Pancreas (tissue), 10 donors: ENCODE data around the gene BNIP5. TPM values are rescaled to one million over a fixed set of nuclear protein-coding genes. Genes with fewer than 3 reads are reported as not detected.

ENCODE experiments used
- ATAC-seq, 4 donors: fragments of 200-7000 bp; cut with Tn5 transposase; one replicate each; pipeline versions ENCODE4 v1.8.0 to v1.9.1; 2020; ENCODE audit warnings: mild to moderate bottlenecking in 4 of 4, moderate library complexity in 4 of 4
- DNase-seq, 6 donors: peaks; one replicate each; pipeline ENCODE4 v3.0.0-alpha.2; 2020
- FAIRE-seq: peaks from 2 replicates; lab custom pipeline; 2012; peaks lifted over from hg19 to GRCh38; lab: Jason Lieb, UNC
- H3K27ac ChIP-seq, 4 donors: fragments of 200-600 bp; sonication (generic); 1 replicate in 3 of 4; 2 replicates in 1 of 4; pipeline versions ENCODE4 v1.5.0 to v1.8.0; 2020
- H3K27me3 ChIP-seq, 4 donors: fragments of 200-600 bp; one replicate each; pipeline ENCODE4 v1.8.0; 2021
- H3K36me3 ChIP-seq, 3 donors: fragments of 200-600 bp; sonication (generic) in 1 of 3; one replicate each; pipeline versions ENCODE4 v1.5.0 to v1.8.0; 2020 to 2021
- H3K4me1 ChIP-seq, 3 donors: fragments of 200-600 bp; one replicate each; pipeline ENCODE4 v1.8.0; 2021
- H3K4me3 ChIP-seq, 4 donors: fragments of 200-600 bp; sonication (generic) in 2 of 4; one replicate each; pipeline versions ENCODE4 v1.5.0 to v1.8.0; 2020 to 2021
- H3K9me3 ChIP-seq, 4 donors: fragments of 200-600 bp; one replicate each; pipeline ENCODE4 v1.8.0; 2021
- WGBS, 2 donors: extraction: QIAGEN DNeasy Blood & Tissue Kit; methylation state at CpG; one replicate each; pipeline ENCODE4 v1.1.7; 2013; 5-methylcytosine and 5-hydroxymethylcytosine counted together
- intact Hi-C, 3 donors: fragments of 100-400 bp; cut with DNase I; formaldehyde crosslinking; loops; one replicate each; pipeline versions ENCODE4 v1.11.1 to v1.14.2; 2022
- polyA plus RNA-seq, 2 donors: library from polyadenylated mRNA; stranded (reverse); fragments of 200-250 nt; gene quantifications; one replicate each; pipeline ENCODE4 v1.2.3, GENCODE V29; 2013
- total RNA-seq, 6 donors: library from RNA; stranded (reverse); fragmentation: NEBNext Ultra II Directional in 4 of 6; extraction: Animal tissue kit (Norgen Biotek cat#: 25700) in 4 of 6; gene quantifications; one replicate each; pipeline versions ENCODE4 v1.2.1 to v1.2.4, GENCODE V29; 2021 to 2023
- TF ChIP-seq, protein P1 (sequence below), 4 donors: fragments of 200-600 bp; sonication (generic) in 3 of 4; IDR thresholded peaks; one replicate each; pipeline versions ENCODE4 v1.5.0 to v1.8.0; 2021; ENCODE audit warnings: antibody characterized with exemption in 4 of 4
- donor health status: healthy with polysubstance abuse.
- donor health status: DM: no; HTN: no; CAD: no; lungs with moderate emphysema.
- donor health status: DM: no; HTN: no; CAD: no.
- donor health status: control.
- donor health status: control.
- donor health status: Bipolar disorder and iron deficiency.
- donor health status: DM: yes; HTN: yes; CAD: no.
- donor health status: DM: no; HTN: no; CAD: no.
- donor health status: DM: no; HTN: no; CAD: no.
- donor health status: DM: yes; HTN: yes; CAD: no.

The BNIP5 gene, protein sequence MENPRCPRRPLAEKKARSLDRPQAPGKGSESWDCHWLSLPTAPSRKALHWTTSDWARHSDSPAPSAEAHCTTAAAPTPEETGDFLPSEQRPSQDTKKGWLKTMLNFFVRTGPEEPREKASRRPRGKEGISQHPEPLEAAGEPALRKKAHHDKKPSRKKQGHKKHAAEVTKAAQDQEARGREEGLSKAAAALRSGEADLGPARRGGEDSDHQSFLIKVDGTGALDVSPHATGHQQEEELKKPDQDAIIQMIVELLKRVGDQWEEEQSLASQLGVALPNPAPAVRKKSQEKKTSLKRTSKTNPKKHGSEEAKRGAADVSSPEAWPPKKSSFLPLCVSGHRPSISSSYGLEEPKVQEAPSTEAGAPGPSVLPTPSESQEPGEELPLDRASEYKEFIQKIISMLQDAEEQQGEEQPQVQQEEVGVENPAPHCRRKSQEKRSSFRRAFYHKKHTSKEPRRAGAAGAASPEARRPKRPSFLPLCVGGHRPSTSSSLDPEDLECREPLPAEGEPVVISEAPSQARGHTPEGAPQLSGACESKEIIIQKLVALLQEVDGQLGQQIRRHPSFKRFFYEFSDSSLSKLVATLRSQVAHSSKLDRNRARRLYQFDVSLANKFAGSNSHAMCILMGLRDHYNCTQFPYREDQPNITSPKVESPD
- total RNA-seq = 10 to 100 TPM in 2 of 6 donors, under 1 TPM in 4; 0.13 to 37.5 (median 0.38) TPM
- 1 to 10 TPM in 1 of 2 donors, under 1 TPM in 1; 0.12 to 1.1 TPM for polyA plus RNA-seq

GRCh38 chr6:36336779-36337241 is at the start of gene BNIP5:
Gene BNIP5, minus strand, starts transcription at chr6:36336888. Its CDS starts 6,198 bp downstream, at chr6:36330690.
- no peaks in the 10 kb centered on the region for H3K27me3 ChIP-seq
- H3K4me3 ChIP-seq = peak within 1 kb of the TSS in 2 of 4 donors; percentile 6 to 33
- no peak for FAIRE-seq
- no peaks in the 10 kb centered on the region for H3K9me3 ChIP-seq
- peak in 1 of 6 donors; percentile 68 for DNase-seq
- peak within 1 kb of the TSS in 2 of 4 donors; percentile 50 to 86 for H3K27ac ChIP-seq
- no peaks in the 10 kb centered on the region for H3K36me3 ChIP-seq
- 72% methylated on average over 3 of the region's 3 CpGs for WGBS, 2 donors
- peaks cover 0 to 17% (median 16%) of the 10 kb centered on the region in 3 donors for H3K4me1 ChIP-seq
- intact Hi-C loops = no loop called here
- TF ChIP-seq, protein P1, sequence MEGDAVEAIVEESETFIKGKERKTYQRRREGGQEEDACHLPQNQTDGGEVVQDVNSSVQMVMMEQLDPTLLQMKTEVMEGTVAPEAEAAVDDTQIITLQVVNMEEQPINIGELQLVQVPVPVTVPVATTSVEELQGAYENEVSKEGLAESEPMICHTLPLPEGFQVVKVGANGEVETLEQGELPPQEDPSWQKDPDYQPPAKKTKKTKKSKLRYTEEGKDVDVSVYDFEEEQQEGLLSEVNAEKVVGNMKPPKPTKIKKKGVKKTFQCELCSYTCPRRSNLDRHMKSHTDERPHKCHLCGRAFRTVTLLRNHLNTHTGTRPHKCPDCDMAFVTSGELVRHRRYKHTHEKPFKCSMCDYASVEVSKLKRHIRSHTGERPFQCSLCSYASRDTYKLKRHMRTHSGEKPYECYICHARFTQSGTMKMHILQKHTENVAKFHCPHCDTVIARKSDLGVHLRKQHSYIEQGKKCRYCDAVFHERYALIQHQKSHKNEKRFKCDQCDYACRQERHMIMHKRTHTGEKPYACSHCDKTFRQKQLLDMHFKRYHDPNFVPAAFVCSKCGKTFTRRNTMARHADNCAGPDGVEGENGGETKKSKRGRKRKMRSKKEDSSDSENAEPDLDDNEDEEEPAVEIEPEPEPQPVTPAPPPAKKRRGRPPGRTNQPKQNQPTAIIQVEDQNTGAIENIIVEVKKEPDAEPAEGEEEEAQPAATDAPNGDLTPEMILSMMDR (IDR thresholded peaks at IDR 0.05) = no peak
- ATAC-seq = peak in 2 of 4 donors; percentile 59 to 61

GRCh38 chr6:36384095-36384494 is 47.4 kb upstream of the BNIP5 start:
- WGBS, 2 donors = 71 to 75% methylated on average over 2 of the region's 2 CpGs
- intact Hi-C loops = no loop called here

GRCh38 chr6:36383606-36384005 is 46.9 kb upstream of the BNIP5 start:
- Histone ChIP-seq H3K27ac (no peak overlapping the region), H3K4me1 (no peaks in the 10 kb centered on the region), H3K36me3 (no peaks in the 10 kb centered on the region), H3K4me3 (no peak overlapping the region), H3K9me3 (no peaks in the 10 kb centered on the region), H3K27me3 (no peaks in the 10 kb centered on the region)
- ATAC-seq (no peak), FAIRE-seq (no peak), DNase-seq (no peak)
- intact Hi-C loops = no loop called here
- WGBS, 2 donors = 62 to 81% methylated on average over 2 of the region's 2 CpGs
- TF ChIP-seq, protein P1 (IDR thresholded peaks at IDR 0.05) = no peak

More at GRCh38 chr6:36384095-36384494, 47.4 kb upstream of the BNIP5 start:
- no peaks in the 10 kb centered on the region for H3K27me3 ChIP-seq
- FAIRE-seq = no peak
- no peak for DNase-seq
- TF ChIP-seq, protein P1 (IDR thresholded peaks at IDR 0.05) = no peak
- H3K9me3 ChIP-seq = no peaks in the 10 kb centered on the region
- no peak for ATAC-seq
- H3K27ac ChIP-seq = no peak overlapping the region
- H3K4me1 ChIP-seq = no peaks in the 10 kb centered on the region
- H3K4me3 ChIP-seq = no peak overlapping the region
- H3K36me3 ChIP-seq = no peaks in the 10 kb centered on the region

GRCh38 chr6:36382976-36383375 is 46.3 kb upstream of the BNIP5 start:
- intact Hi-C loops = no loop called here
- TF ChIP-seq, protein P1 (IDR thresholded peaks at IDR 0.05) = no peak
- Histone ChIP-seq H3K4me3 (no peak overlapping the region), H3K9me3 (no peaks in the 10 kb centered on the region), H3K36me3 (no peaks in the 10 kb centered on the region), H3K27ac (no peak overlapping the region), H3K27me3 (no peaks in the 10 kb centered on the region), H3K4me1 (no peaks in the 10 kb centered on the region)
- FAIRE-seq = no peak
- no peak for DNase-seq
- no peak for ATAC-seq
- WGBS, 2 donors = 61 to 67% methylated on average over 4 of the region's 4 CpGs
